ENCODE data around the gene SLC29A1. TPM values are rescaled to one million over a fixed set of nuclear protein-coding genes. Genes with fewer than 3 reads are reported as not detected.
A peak's percentile ranks its signal among the peaks of the same experiment; 100 is the strongest.

SLC29A1 gene
- total RNA-seq, 1 donor from 2014 or later, result 55.0 TPM

- Mint-ChIP-seq H3K4me1 (peaks cover 58% of the 10 kb centered on the region), H3K27ac (ENCODE audit: unreplicated experiment) (peak overlapping the region; percentile 89), H3K27me3 (ENCODE audit: low read depth) (peaks cover 12% of the 10 kb centered on the region), H3K4me3 (peak overlapping the region; percentile 96), H3K9me3 (no peaks in the 10 kb centered on the region), H3K36me3 (ENCODE audit: low read depth) (no peaks in the 10 kb centered on the region)
- DNase-seq (ENCODE audit: low read depth, low spot score), result no peak
- TF ChIP-seq CTCF (conservative IDR thresholded peaks at IDR 0.05), result no peak
These were observed 41.0 kb downstream of the SLC29A1 start for GRCh38 chr6:44264154-44265006.

GRCh38 chr6:44265007-44265721 is 41.8 kb downstream of the SLC29A1 start, which contains the start of gene NFKBIE:
Gene NFKBIE (minus strand): TSS chr6:44265551. CDS start chr6:44265346, 205 bp downstream.
- Mint-ChIP-seq H3K4me3 (peak within 1 kb of the TSS; percentile 96), H3K27me3 (ENCODE audit: low read depth) (peaks cover 19% of the 10 kb centered on the region), H3K36me3 (ENCODE audit: low read depth) (no peaks in the 10 kb centered on the region), H3K9me3 (no peaks in the 10 kb centered on the region), H3K27ac (ENCODE audit: unreplicated experiment) (peak within 1 kb of the TSS; percentile 89), H3K4me1 (peaks cover 66% of the 10 kb centered on the region)
- peak; percentile 94 for DNase-seq (ENCODE audit: low read depth, low spot score)
- peak; percentile 44 for TF ChIP-seq CTCF (conservative IDR thresholded peaks at IDR 0.05)

- DNase-seq (ENCODE audit: low read depth, low spot score), result no peak
- Mint-ChIP-seq H3K27me3 (ENCODE audit: low read depth) (peaks cover 19% of the 10 kb centered on the region), H3K36me3 (ENCODE audit: low read depth) (no peaks in the 10 kb centered on the region), H3K4me3 (peak overlapping the region; percentile 89), H3K9me3 (no peaks in the 10 kb centered on the region), H3K27ac (ENCODE audit: unreplicated experiment) (no peak overlapping the region), H3K4me1 (peaks cover 66% of the 10 kb centered on the region)
- no peak for TF ChIP-seq CTCF (conservative IDR thresholded peaks at IDR 0.05)
These were observed 42.4 kb downstream of the SLC29A1 start for GRCh38 chr6:44265722-44266233.

GRCh38 chr6:44266347-44266746 is 43.0 kb downstream of the SLC29A1 start:
- H3K27me3 Mint-ChIP-seq (ENCODE audit: low read depth), result peaks cover 19% of the 10 kb centered on the region
- H3K36me3 Mint-ChIP-seq (ENCODE audit: low read depth), result no peaks in the 10 kb centered on the region
- no peak for DNase-seq (ENCODE audit: low read depth, low spot score)
- no peaks in the 10 kb centered on the region for H3K9me3 Mint-ChIP-seq
- H3K4me3 Mint-ChIP-seq, result peak overlapping the region; percentile 89
- peak overlapping the region; percentile 24 for H3K27ac Mint-ChIP-seq (ENCODE audit: unreplicated experiment)
- H3K4me1 Mint-ChIP-seq, result peaks cover 70% of the 10 kb centered on the region
- TF ChIP-seq CTCF (conservative IDR thresholded peaks at IDR 0.05), result no peak

GRCh38 chr6:44267252-44267651 is 43.9 kb downstream of the SLC29A1 start:
- DNase-seq (ENCODE audit: low read depth, low spot score), result no peak
- TF ChIP-seq CTCF (conservative IDR thresholded peaks at IDR 0.05), result no peak
- Mint-ChIP-seq H3K4me1 (peaks cover 77% of the 10 kb centered on the region), H3K36me3 (ENCODE audit: low read depth) (no peaks in the 10 kb centered on the region), H3K9me3 (no peaks in the 10 kb centered on the region), H3K27me3 (ENCODE audit: low read depth) (peaks cover 19% of the 10 kb centered on the region), H3K4me3 (peak overlapping the region; percentile 89), H3K27ac (ENCODE audit: unreplicated experiment) (peak overlapping the region; percentile 12)
